Suprapubic skin (tissue), 4 donors: ENCODE measurements around the gene ACER3. TPM values are rescaled to one million over a fixed set of nuclear protein-coding genes. Genes with fewer than 3 reads are reported as not detected.

Experiments used
- DNase-seq, 2 donors: peaks; one replicate each; pipeline ENCODE4 v3.0.0-alpha.2; 2019; ENCODE audit warnings: low spot score in 2 of 2
- H3K27ac ChIP-seq: fragments of 200-600 bp; sonication (generic); one replicate; pipeline ENCODE4 v1.5.1; 2019
- H3K27me3 ChIP-seq: fragments of 200-600 bp; sonication (generic); one replicate; pipeline ENCODE4 v1.5.1; 2019
- H3K36me3 ChIP-seq: fragments of 200-600 bp; sonication (generic); one replicate; pipeline ENCODE4 v1.5.1; 2019
- H3K4me1 ChIP-seq: fragments of 200-600 bp; sonication (generic); one replicate; pipeline ENCODE4 v1.5.1; 2019
- H3K4me3 ChIP-seq: fragments of 200-600 bp; sonication (generic); one replicate; pipeline ENCODE4 v1.5.1; 2019; ENCODE audit warnings: mild to moderate bottlenecking
- H3K9me3 ChIP-seq: fragments of 200-600 bp; sonication (generic); one replicate; pipeline ENCODE4 v1.5.1; 2019
- EP300 ChIP-seq: sonication (generic); formaldehyde crosslinking; IDR thresholded peaks from one replicate; pipeline ENCODE4 v1.6.1; 2017; ENCODE audit warnings: antibody characterized with exemption
- POLR2A ChIP-seq, 2 donors: fragments of 450-650 bp; IDR thresholded peaks; one replicate each; pipeline ENCODE4 v1.6.1; 2017; ENCODE audit warnings: antibody characterized with exemption in 2 of 2, mild to moderate bottlenecking in 2 of 2, moderate library complexity in 2 of 2
- POLR2AphosphoS5 ChIP-seq, 3 donors: sonication (generic); formaldehyde crosslinking; IDR thresholded peaks; one replicate each; pipeline ENCODE4 v1.6.1; 2017; ENCODE audit warnings: antibody characterized with exemption in 3 of 3
- WGBS: methylation state at CpG from one replicate; pipeline ENCODE4 v1.1.5; 2018; 5-methylcytosine and 5-hydroxymethylcytosine counted together
- total RNA-seq, 4 donors: library from RNA; depleted of rRNA; stranded (reverse); fragments of >200 nt; gene quantifications; one replicate each; pipeline ENCODE4 v1.1.0, GENCODE V29; 2016
- TF ChIP-seq, protein P1 (sequence below), 2 donors: fragments of 200-600 bp in 1 of 2; fragments of 450-650 bp in 1 of 2; sonication (generic) in 1 of 2; IDR thresholded peaks; one replicate each; pipeline ENCODE4 v1.5.1; 2016 to 2019; ENCODE audit warnings: antibody characterized with exemption in 2 of 2, mild to moderate bottlenecking in 1 of 2, moderate library complexity in 1 of 2

ACER3 gene
- total RNA-seq, 4 donors from 2014 or later: 8.9 to 10.1 (median 9.5) TPM

DNA sequence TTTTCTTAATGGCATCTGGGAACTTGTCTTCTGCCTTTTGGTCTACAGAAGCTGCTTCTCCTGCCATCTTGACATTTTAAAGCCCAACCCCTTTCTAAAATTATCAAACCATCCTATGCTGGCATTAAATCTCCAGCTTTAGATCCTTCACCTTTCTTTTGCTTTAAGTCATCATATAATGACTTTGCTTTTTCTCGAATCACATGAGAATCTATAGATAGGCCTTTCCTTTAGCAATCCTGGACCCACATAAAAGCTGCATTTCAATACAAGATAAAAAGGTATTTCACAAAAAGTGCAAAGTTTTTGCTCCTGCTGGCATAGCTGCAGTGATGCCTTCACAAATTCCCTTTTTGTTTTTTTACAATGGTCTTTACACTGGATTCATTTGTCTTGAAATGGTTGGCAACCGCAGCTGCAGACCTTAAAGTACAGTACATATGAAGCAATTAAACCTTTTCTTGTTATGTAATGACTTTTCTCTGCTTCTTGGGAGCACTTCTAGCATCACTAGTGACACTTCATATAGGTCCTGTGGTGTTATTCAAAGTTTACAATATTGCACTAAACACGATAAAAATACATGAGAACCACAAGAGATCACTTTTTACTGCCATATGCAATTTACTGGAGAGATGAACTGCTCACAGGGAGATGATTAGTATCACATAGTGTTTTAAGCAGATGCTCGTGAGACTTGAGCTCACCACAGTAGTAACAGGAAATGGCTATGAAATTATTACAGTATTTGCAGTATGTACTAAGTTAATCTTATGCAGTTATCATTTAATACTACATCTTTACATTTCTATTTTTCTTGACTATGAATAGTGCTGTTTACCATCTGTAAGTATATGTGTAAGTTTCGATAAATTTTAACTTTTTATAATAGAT, 41.6 kb downstream of the ACER3 start:
- Histone ChIP-seq H3K36me3 (no peaks in the 10 kb centered on the region), H3K9me3 (no peaks in the 10 kb centered on the region), H3K27ac (no peak overlapping the region), H3K27me3 (no peaks in the 10 kb centered on the region), H3K4me3 (no peak overlapping the region), H3K4me1 (peaks cover 13% of the 10 kb centered on the region)
- DNase-seq: no peak
- WGBS: 92% methylated on average over 5 of the region's 5 CpGs
- no peak for TF ChIP-seq POLR2AphosphoS5 (IDR thresholded peaks at IDR 0.05)
- no peak for TF ChIP-seq EP300
- TF ChIP-seq, protein P1, sequence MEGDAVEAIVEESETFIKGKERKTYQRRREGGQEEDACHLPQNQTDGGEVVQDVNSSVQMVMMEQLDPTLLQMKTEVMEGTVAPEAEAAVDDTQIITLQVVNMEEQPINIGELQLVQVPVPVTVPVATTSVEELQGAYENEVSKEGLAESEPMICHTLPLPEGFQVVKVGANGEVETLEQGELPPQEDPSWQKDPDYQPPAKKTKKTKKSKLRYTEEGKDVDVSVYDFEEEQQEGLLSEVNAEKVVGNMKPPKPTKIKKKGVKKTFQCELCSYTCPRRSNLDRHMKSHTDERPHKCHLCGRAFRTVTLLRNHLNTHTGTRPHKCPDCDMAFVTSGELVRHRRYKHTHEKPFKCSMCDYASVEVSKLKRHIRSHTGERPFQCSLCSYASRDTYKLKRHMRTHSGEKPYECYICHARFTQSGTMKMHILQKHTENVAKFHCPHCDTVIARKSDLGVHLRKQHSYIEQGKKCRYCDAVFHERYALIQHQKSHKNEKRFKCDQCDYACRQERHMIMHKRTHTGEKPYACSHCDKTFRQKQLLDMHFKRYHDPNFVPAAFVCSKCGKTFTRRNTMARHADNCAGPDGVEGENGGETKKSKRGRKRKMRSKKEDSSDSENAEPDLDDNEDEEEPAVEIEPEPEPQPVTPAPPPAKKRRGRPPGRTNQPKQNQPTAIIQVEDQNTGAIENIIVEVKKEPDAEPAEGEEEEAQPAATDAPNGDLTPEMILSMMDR (IDR thresholded peaks at IDR 0.05): no peak
- no peak for TF ChIP-seq POLR2A (IDR thresholded peaks at IDR 0.05)

DNA sequence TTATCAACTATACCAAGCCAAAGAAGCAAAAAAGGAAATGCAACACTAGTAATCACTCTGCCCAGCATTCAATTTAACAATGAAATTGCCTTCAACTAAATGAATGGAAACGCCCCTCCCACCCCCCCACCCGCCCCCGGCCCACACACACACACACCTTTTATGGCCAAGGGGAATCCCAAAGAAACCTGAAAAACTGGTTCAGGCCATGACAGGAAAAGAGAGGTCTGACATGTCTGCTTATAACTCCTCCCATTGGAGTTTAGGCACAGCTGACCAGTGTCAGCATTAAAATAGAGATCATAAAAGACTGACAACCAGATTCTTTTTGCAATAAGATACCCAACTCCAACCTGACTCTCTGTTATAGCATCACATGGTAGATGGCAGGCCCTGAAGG, 42.6 kb downstream of the ACER3 start:
- no peak overlapping the region for H3K27ac ChIP-seq
- WGBS: 50% methylated on average over 3 of the region's 3 CpGs
- no peak for DNase-seq
- no peaks in the 10 kb centered on the region for H3K9me3 ChIP-seq
- no peaks in the 10 kb centered on the region for H3K36me3 ChIP-seq
- no peaks in the 10 kb centered on the region for H3K27me3 ChIP-seq
- TF ChIP-seq POLR2AphosphoS5 (IDR thresholded peaks at IDR 0.05): no peak
- TF ChIP-seq POLR2A (IDR thresholded peaks at IDR 0.05): no peak
- TF ChIP-seq, protein P1 (IDR thresholded peaks at IDR 0.05): no peak
- no peak for TF ChIP-seq EP300
- no peak overlapping the region for H3K4me3 ChIP-seq
- peaks cover 13% of the 10 kb centered on the region for H3K4me1 ChIP-seq

DNA sequence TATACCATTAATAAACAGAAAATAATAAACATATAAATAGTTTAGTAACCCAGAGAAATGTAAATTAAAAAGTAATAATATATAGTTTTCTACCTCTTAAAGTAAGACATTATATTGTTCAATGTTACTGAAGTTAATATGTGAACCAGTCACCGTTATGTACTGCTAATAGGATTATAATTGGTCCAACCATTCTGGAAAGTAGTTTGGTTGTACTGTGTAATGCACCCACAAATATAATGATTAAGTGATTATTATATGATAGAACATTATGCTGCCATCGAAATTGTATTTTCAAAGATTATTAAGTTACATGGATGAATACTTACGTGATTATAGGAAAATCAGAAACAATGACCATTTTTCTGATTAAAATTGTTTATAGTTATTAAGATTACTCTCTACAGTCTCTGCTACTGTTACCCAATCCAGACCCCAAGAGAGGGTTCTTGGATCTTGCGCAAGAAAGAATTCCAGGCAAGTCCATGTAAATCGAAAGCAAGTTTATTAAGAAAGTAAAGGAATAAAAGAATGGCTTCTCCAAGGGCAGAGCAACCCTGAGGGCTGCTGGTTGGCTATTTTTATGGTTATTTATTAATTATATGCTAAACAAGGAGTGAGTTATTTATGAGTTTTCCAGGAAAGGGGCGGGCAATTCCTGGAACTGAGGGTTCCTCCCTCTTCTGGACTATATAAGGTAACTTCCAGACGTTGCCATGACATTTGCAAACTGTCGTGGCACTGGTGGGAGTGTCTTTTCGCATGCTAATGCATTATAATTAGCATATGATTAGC, 50.1 kb downstream of the ACER3 start:
- Histone ChIP-seq H3K27me3 (no peaks in the 10 kb centered on the region), H3K4me1 (peaks cover 6% of the 10 kb centered on the region), H3K27ac (no peak overlapping the region), H3K4me3 (peak overlapping the region; percentile 3), H3K36me3 (no peaks in the 10 kb centered on the region), H3K9me3 (no peaks in the 10 kb centered on the region)
- DNase-seq: peak in 1 of 2 donors; percentile 74
- WGBS: 61% methylated on average over 9 of the region's 9 CpGs
- no peak for TF ChIP-seq EP300
- peak in 2 of 3 donors; percentile 18 to 43 for TF ChIP-seq POLR2AphosphoS5 (IDR thresholded peaks at IDR 0.05)
- no peak for TF ChIP-seq POLR2A (IDR thresholded peaks at IDR 0.05)

DNA sequence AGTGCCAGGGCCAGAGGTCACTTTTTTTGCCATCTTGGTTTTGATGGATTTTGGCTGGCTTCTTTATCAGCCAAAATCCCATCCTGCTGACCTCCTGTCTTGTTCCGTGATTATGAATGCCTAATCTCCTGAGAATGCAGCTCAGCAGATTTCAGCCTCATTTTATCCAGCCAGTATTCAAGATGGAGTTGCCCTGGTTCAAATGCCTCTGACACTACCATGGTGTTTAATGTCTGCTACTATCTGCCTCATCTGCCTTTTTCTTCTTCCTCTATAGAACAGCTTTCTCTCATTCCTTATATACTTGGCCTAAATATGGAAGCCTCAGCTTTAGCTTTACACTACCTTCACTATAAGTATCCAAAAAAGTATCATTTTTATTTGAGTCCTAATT, 50.7 kb downstream of the ACER3 start:
- H3K4me3 ChIP-seq: peak overlapping the region; percentile 3
- no peaks in the 10 kb centered on the region for H3K27me3 ChIP-seq
- TF ChIP-seq, protein P1 (IDR thresholded peaks at IDR 0.05): no peak
- TF ChIP-seq EP300 (no peak), POLR2AphosphoS5 (IDR thresholded peaks at IDR 0.05) (no peak), POLR2A (IDR thresholded peaks at IDR 0.05) (no peak)
- peaks cover 6% of the 10 kb centered on the region for H3K4me1 ChIP-seq
- H3K27ac ChIP-seq: no peak overlapping the region
- WGBS: 78% methylated on average over 1 of the region's 1 CpG
- no peaks in the 10 kb centered on the region for H3K9me3 ChIP-seq
- no peak for DNase-seq
- H3K36me3 ChIP-seq: no peaks in the 10 kb centered on the region

DNA sequence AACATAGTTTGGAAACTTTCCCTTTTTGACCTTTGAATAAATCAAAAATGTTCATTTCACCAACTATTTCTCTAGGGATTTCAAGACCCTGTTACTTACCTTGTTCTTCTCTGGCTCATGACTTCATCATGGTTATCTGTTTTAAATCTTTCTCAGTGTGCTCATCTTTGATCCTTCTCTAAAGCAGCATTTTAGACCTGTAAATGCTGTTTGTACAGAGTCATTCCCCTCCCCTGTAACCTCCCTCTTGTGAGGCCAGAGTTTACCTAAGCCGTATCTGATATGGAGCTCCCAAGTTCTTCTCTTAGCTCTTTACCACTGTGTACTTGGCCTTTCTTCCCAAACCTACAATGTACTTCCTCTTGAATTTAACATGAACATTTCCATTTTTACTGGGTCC, 56.0 kb downstream of the ACER3 start:
- H3K36me3 ChIP-seq: no peaks in the 10 kb centered on the region

More for the DNA sequence above, 56.0 kb downstream of the ACER3 start:
- no peak for DNase-seq
- Histone ChIP-seq H3K4me3 (no peak overlapping the region), H3K27me3 (no peaks in the 10 kb centered on the region), H3K27ac (no peak overlapping the region), H3K9me3 (no peaks in the 10 kb centered on the region), H3K4me1 (peaks cover 21% of the 10 kb centered on the region)
- TF ChIP-seq EP300: no peak
- TF ChIP-seq, protein P1 (IDR thresholded peaks at IDR 0.05): no peak
- no peak for TF ChIP-seq POLR2AphosphoS5 (IDR thresholded peaks at IDR 0.05)
- no peak for TF ChIP-seq POLR2A (IDR thresholded peaks at IDR 0.05)
- 90% methylated on average over 1 of the region's 1 CpG for WGBS
